ENCODE measurements around the gene ANKLE1.

DNA sequence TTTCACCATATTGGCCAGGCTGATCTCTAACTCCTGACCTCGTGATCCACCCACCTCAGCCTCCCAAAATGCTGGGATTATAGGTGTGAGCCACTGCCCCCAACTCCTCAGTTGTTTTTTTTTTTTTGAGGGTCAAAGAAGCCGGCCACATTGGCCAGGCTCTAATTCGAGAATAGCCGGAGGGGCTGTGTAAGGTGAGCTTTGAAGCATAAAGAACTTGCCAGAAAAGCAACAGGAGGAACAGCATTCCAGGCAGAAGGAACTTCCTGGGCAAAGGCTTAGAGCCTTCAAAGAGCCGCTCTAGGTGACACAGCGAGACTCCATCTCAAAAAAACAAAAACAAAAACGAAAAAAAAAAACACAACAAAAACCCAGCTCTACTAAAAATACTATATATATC lies 15.7 kb upstream of the ANKLE1 start:
- TF ChIP-seq POLR2A (IDR thresholded peaks at IDR 0.05; ENCODE audit: low read length): no peak
- TF ChIP-seq GATA1 (IDR thresholded peaks at IDR 0.05; ENCODE audit: low read depth, low read length): no peak
